Stimulated activated CD8-positive, alpha-beta memory T cell treated with anti-CD3 and anti-CD28 coated beads, Interleukin-15, amount 100 ng/mL, for 24 hours (primary cell): ENCODE measurements around the gene KRTAP10-3.

Experiments used
- DNase-seq: peaks from one replicate; pipeline ENCODE4 v3.0.0-alpha.2; 2020; ENCODE audit warnings: low read depth

The KRTAP10-3 gene

GRCh38 chr21:44515359-44516165 is 43.0 kb downstream of the KRTAP10-3 start:
- DNase-seq, result no peak

GRCh38 chr21:44514746-44515358 is 43.7 kb downstream of the KRTAP10-3 start:
- no peak for DNase-seq

- DNase-seq, result no peak
These were observed 44.4 kb downstream of the KRTAP10-3 start for GRCh38 chr21:44514218-44514520.

- no peak for DNase-seq
These were observed 45.0 kb downstream of the KRTAP10-3 start for GRCh38 chr21:44513389-44514217.

- no peak for DNase-seq
These were observed 45.9 kb downstream of the KRTAP10-3 start for GRCh38 chr21:44512496-44513388.

- DNase-seq, result no peak
These were observed 46.7 kb downstream of the KRTAP10-3 start for GRCh38 chr21:44511938-44512275.

- DNase-seq, result no peak
These were observed 47.2 kb downstream of the KRTAP10-3 start for GRCh38 chr21:44511219-44511937.

- peak; percentile 73 for DNase-seq
These were observed 47.9 kb downstream of the KRTAP10-3 start for GRCh38 chr21:44510508-44511218.

- no peak for DNase-seq
These were observed 48.5 kb downstream of the KRTAP10-3 start for GRCh38 chr21:44510109-44510507.

GRCh38 chr21:44509539-44509938 is 49.1 kb downstream of the KRTAP10-3 start:
- no peak for DNase-seq

GRCh38 chr21:44508711-44509445 is 49.7 kb downstream of the KRTAP10-3 start:
- no peak for DNase-seq

GRCh38 chr21:44508426-44508710 is 50.2 kb downstream of the KRTAP10-3 start:
- DNase-seq, result no peak
